ENCODE data around the gene BOD1L1.
A peak's percentile ranks its signal among the peaks of the same experiment; 100 is the strongest.

BOD1L1 gene

DNA sequence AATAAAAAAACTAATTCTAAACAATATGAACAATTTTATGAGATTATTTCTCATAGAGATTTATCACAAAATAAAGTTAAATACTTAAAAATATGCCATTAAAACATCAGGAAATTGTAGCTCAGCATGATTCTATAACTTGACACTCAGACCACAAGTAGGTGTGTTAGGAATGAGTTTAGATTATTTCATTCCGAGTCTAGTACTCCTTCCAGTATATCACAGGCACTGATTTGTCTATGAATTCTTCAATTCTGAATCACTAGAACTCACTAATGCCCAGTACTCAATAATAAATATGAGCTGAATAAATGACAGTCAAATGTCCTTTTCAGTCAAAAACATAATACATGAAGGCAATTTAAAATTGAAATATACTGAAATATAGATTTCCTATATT, 22.2 kb downstream of the BOD1L1 start:
- Histone ChIP-seq H3K36me3 (replicated peaks) (peaks cover 77% of the 10 kb centered on the region), H3K4me3 (no peak overlapping the region), H3K9me3 (no peaks in the 10 kb centered on the region), H3K27me3 (ENCODE audit: low read depth) (no peaks in the 10 kb centered on the region), H3K4me1 (no peaks in the 10 kb centered on the region)
- no peak for DNase-seq (ENCODE audit: low spot score in 2 of 2)
- in situ Hi-C loops (cut with MboI; ENCODE audit: low sequenced_read_pairs): no loop called here

DNA sequence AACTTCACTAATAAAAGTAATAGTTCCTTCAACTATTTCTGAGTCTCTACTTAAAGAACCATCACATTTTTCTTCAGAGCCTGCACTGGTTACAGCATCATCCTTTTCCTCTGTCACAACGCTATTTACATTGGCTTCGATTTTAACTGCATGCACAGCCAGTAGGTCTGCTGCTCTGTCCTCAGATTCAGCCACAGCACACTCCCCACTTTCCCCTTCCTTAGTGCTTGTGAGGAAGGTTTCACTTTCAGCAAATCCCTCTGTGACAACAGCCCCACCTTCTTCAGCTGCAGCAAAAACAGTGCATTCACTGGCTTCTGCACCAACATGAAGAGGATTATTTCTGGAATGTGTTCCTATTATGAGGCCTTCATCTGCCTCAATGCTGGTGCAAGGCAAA, 25.7 kb downstream of the BOD1L1 start:
- Histone ChIP-seq H3K36me3 (replicated peaks) (peaks cover 57% of the 10 kb centered on the region), H3K4me3 (no peak overlapping the region)
- in situ Hi-C loops (cut with MboI; ENCODE audit: low sequenced_read_pairs): no loop called here

GRCh38 chr4:13601048-13601447, 26.5 kb downstream of the BOD1L1 start:
- Histone ChIP-seq H3K36me3 (replicated peaks) (peaks cover 52% of the 10 kb centered on the region), H3K4me3 (no peak overlapping the region), H3K27me3 (ENCODE audit: low read depth) (no peaks in the 10 kb centered on the region), H3K4me1 (no peaks in the 10 kb centered on the region), H3K9me3 (no peaks in the 10 kb centered on the region)
- DNase-seq (ENCODE audit: low spot score in 2 of 2): no peak
- in situ Hi-C loops (cut with MboI; ENCODE audit: low sequenced_read_pairs): no loop called here

More for the DNA sequence above, 25.7 kb downstream of the BOD1L1 start:
- no peak for DNase-seq (ENCODE audit: low spot score in 2 of 2)
- no peaks in the 10 kb centered on the region for H3K4me1 ChIP-seq
- no peaks in the 10 kb centered on the region for H3K9me3 ChIP-seq
- H3K27me3 ChIP-seq (ENCODE audit: low read depth): no peaks in the 10 kb centered on the region

DNA sequence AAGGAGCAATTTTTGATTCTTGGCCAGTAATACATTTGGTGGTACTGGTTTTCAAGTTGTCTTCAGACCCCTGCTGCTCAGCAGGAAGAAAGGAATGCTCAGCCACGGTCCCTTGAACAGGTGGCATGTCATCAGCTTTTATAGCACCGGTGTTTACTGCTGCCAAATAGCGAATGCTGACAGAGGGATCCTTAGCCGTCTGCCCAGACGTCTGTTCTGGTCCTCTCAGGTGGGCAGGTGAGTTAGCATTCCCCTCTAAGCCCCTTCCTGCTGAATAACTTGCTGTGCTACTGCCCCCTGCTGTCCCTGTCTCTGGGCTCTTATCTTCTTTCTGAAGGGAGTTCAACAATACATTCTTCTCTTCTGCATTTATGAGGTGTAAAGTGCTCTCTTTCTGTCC, 28.4 kb downstream of the BOD1L1 start:
- H3K9me3 ChIP-seq: no peaks in the 10 kb centered on the region
- no peaks in the 10 kb centered on the region for H3K27me3 ChIP-seq (ENCODE audit: low read depth)
- H3K4me1 ChIP-seq: no peaks in the 10 kb centered on the region
- in situ Hi-C loops (cut with MboI; ENCODE audit: low sequenced_read_pairs): no loop called here
- peaks cover 43% of the 10 kb centered on the region for H3K36me3 ChIP-seq (replicated peaks)
- H3K4me3 ChIP-seq: no peak overlapping the region
- peak in 1 of 2 experiments; percentile 25 for DNase-seq (ENCODE audit: low spot score in 2 of 2)

DNA sequence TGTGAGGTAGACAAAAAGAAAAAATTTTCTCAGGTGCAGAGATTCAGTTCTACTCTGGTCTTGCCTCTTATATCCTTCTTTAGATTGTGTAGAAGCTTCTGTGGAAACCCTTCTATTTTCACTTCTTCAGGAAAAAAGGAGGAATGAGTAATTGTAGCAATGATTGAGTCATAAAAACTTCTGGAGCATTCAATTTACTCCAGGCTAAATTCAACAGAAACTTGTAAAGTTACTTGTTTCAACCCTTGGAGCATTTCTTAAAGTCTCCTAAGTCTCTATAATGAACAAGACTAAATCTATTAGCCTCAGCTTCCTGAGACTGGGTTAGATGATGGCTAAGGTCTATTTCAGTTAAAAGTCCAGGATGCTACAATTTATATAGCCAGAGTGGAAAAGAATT, 29.9 kb downstream of the BOD1L1 start:
- H3K4me3 ChIP-seq: no peak overlapping the region
- H3K9me3 ChIP-seq: no peaks in the 10 kb centered on the region
- no peaks in the 10 kb centered on the region for H3K27me3 ChIP-seq (ENCODE audit: low read depth)
- DNase-seq (ENCODE audit: low spot score in 2 of 2): no peak
- H3K4me1 ChIP-seq: no peaks in the 10 kb centered on the region
- in situ Hi-C loops (cut with MboI; ENCODE audit: low sequenced_read_pairs): no loop called here
- peaks cover 39% of the 10 kb centered on the region for H3K36me3 ChIP-seq (replicated peaks)

DNA sequence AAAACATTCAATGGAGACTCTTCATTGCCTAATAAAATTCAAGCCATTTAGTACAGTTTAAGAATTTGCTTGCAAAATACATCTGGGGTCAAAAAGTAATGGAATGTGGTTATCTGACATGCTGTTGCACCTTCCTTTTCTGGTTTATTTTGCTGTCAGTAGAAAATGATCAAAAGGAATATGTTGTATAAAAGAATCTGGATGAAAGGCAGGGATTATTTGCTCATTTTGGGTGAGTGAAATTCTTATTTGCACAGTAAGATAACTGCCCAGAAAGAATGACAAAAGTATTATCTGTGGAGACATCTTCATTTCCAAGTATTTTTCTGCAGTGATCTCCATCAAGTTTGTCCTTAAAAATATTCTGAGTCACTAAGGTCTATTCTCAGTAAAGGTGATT, 30.4 kb downstream of the BOD1L1 start:
- Histone ChIP-seq H3K9me3 (no peaks in the 10 kb centered on the region), H3K4me3 (no peak overlapping the region), H3K27me3 (ENCODE audit: low read depth) (no peaks in the 10 kb centered on the region), H3K36me3 (replicated peaks) (peaks cover 39% of the 10 kb centered on the region), H3K4me1 (no peaks in the 10 kb centered on the region)
- in situ Hi-C loops (cut with MboI; ENCODE audit: low sequenced_read_pairs): no loop called here
- no peak for DNase-seq (ENCODE audit: low spot score in 2 of 2)

- Histone ChIP-seq H3K4me1 (no peaks in the 10 kb centered on the region), H3K9me3 (no peaks in the 10 kb centered on the region), H3K4me3 (no peak overlapping the region), H3K27me3 (ENCODE audit: low read depth) (no peaks in the 10 kb centered on the region), H3K36me3 (replicated peaks) (peaks cover 42% of the 10 kb centered on the region)
- in situ Hi-C loops (cut with MboI; ENCODE audit: low sequenced_read_pairs): no loop called here
- no peak for DNase-seq (ENCODE audit: low spot score in 2 of 2)
Observed at GRCh38 chr4:13592220-13592619, 35.3 kb downstream of the BOD1L1 start.

GRCh38 chr4:13590766-13591165, 36.8 kb downstream of the BOD1L1 start:
- Histone ChIP-seq H3K36me3 (replicated peaks) (peaks cover 49% of the 10 kb centered on the region), H3K9me3 (no peaks in the 10 kb centered on the region), H3K4me3 (no peak overlapping the region), H3K4me1 (peaks cover 14% of the 10 kb centered on the region), H3K27me3 (ENCODE audit: low read depth) (no peaks in the 10 kb centered on the region)
- in situ Hi-C loops (cut with MboI; ENCODE audit: low sequenced_read_pairs): no loop called here
- no peak for DNase-seq (ENCODE audit: low spot score in 2 of 2)

- no peak for DNase-seq (ENCODE audit: low spot score in 2 of 2)
- Histone ChIP-seq H3K9me3 (no peaks in the 10 kb centered on the region), H3K4me1 (peaks cover 14% of the 10 kb centered on the region), H3K4me3 (no peak overlapping the region), H3K27me3 (ENCODE audit: low read depth) (no peaks in the 10 kb centered on the region), H3K36me3 (replicated peaks) (peaks cover 43% of the 10 kb centered on the region)
- in situ Hi-C loops (cut with MboI; ENCODE audit: low sequenced_read_pairs): no loop called here
Observed at GRCh38 chr4:13588954-13589353, 38.6 kb downstream of the BOD1L1 start.

- H3K36me3 ChIP-seq (replicated peaks): peaks cover 31% of the 10 kb centered on the region
Observed at GRCh38 chr4:13584481-13584880, 43.0 kb downstream of the BOD1L1 start.

GRCh38 chr4:13580036-13580435, 47.5 kb downstream of the BOD1L1 start:
- no peaks in the 10 kb centered on the region for H3K9me3 ChIP-seq
- H3K4me1 ChIP-seq: no peaks in the 10 kb centered on the region
- no peaks in the 10 kb centered on the region for H3K27me3 ChIP-seq (ENCODE audit: low read depth)
- H3K36me3 ChIP-seq (replicated peaks): peaks cover 40% of the 10 kb centered on the region
- in situ Hi-C loops (cut with MboI; ENCODE audit: low sequenced_read_pairs): no loop called here
- DNase-seq (ENCODE audit: low spot score in 2 of 2): no peak
- H3K4me3 ChIP-seq: no peak overlapping the region

More at GRCh38 chr4:13584481-13584880, 43.0 kb downstream of the BOD1L1 start:
- Histone ChIP-seq H3K4me1 (peaks cover 14% of the 10 kb centered on the region), H3K27me3 (ENCODE audit: low read depth) (no peaks in the 10 kb centered on the region), H3K9me3 (no peaks in the 10 kb centered on the region), H3K4me3 (no peak overlapping the region)
- DNase-seq (ENCODE audit: low spot score in 2 of 2): no peak
- in situ Hi-C loops (cut with MboI; ENCODE audit: low sequenced_read_pairs): no loop called here

DNA sequence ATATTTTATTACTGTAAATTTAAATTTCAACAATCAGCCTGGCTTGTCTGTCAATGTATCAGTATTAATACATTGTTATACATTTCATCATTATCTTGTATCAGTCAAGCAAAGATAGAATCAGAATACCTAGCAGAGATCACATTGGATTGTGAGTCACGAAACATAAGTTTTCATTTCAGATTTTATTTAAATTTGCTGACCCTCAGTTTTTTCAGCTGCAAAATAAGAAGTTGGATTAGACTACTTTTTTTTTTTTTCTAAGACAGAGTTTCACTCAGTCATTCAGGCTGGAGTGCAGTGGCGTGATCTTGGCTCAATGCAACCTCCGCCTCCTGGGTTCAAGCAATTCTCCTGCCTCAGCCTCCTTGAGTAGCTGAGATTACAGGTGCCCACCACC, 49.9 kb downstream of the BOD1L1 start:
- Histone ChIP-seq H3K9me3 (no peaks in the 10 kb centered on the region), H3K27me3 (ENCODE audit: low read depth) (no peaks in the 10 kb centered on the region), H3K36me3 (replicated peaks) (peaks cover 45% of the 10 kb centered on the region), H3K4me1 (no peaks in the 10 kb centered on the region), H3K4me3 (no peak overlapping the region)
- no peak for DNase-seq (ENCODE audit: low spot score in 2 of 2)
- in situ Hi-C loops (cut with MboI; ENCODE audit: low sequenced_read_pairs): no loop called here

DNA sequence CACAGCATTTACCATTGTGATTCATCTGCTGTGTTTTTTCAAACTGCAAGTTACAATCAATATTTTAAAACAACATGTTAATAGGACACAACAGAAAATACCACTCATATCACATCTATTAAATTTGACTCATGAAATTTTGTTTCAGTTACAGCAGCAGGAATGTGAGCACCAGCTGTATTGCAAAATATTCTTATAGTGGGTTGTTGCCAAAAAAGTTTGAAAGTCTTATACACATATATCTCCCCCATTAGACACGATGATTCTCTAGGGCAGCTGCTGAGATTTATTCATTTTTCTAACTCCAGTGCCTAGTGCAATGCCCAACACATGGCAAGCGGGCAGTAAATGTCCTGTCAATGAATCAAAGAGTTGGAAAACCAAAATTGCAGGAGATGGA, 56.6 kb downstream of the BOD1L1 start:
- Histone ChIP-seq H3K36me3 (replicated peaks) (peaks cover 41% of the 10 kb centered on the region), H3K4me1 (no peaks in the 10 kb centered on the region), H3K27me3 (ENCODE audit: low read depth) (no peaks in the 10 kb centered on the region), H3K4me3 (no peak overlapping the region), H3K9me3 (no peaks in the 10 kb centered on the region)
- no peak for DNase-seq (ENCODE audit: low spot score in 2 of 2)
- in situ Hi-C loops (cut with MboI; ENCODE audit: low sequenced_read_pairs): no loop called here

DNA sequence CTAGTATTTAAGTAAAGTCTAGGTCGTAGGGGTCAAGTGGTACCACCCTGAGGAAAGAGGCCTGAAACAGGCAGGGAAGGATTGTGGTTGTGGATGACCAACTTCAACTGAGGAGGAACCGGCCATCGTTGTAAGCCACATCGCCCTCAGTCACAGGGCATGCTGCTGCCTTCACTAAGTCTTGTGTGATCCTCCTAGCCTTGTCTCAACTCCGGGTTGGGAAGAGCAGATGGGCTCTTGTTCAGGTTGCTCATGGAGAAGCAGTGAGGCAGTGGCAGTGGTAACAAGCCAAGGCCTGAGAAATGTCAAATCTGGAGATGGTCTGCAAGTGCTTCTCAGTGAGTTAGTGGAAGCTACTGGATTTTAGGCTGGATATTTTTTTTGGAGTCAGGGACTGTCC, 60.4 kb downstream of the BOD1L1 start:
- H3K36me3 ChIP-seq (replicated peaks): peaks cover 27% of the 10 kb centered on the region
- in situ Hi-C loops (cut with MboI; ENCODE audit: low sequenced_read_pairs): no loop called here
- no peak for DNase-seq (ENCODE audit: low spot score in 2 of 2)

DNA sequence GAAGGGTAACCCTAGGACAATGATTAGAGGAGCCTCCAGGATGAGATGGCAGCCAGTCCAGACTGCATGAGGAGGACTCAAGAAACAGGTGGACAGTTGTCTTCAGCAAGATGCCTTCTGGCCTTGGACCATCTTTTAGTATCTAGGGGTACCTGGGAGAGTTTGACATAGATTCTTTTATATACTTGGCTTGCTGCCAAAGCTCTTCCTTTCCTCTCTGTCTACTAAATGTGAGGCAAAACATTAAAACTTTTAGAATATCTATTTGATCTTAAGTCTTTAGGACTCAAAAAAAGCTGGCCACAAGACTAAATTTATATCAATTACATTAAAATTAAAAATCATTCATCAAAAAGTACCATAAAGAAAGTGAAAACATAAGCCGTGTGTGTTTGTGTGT, 64.6 kb downstream of the BOD1L1 start:
- Histone ChIP-seq H3K4me3 (no peak overlapping the region), H3K27me3 (ENCODE audit: low read depth) (no peaks in the 10 kb centered on the region), H3K9me3 (no peaks in the 10 kb centered on the region), H3K4me1 (no peaks in the 10 kb centered on the region), H3K36me3 (replicated peaks) (no peaks in the 10 kb centered on the region; the same call in 1 of the 2 replicates)
- DNase-seq (ENCODE audit: low spot score in 2 of 2): no peak
- in situ Hi-C loops (cut with MboI; ENCODE audit: low sequenced_read_pairs): no loop called here

More for the DNA sequence above, 60.4 kb downstream of the BOD1L1 start:
- no peak overlapping the region for H3K4me3 ChIP-seq
- no peaks in the 10 kb centered on the region for H3K9me3 ChIP-seq
- no peaks in the 10 kb centered on the region for H3K27me3 ChIP-seq (ENCODE audit: low read depth)
- no peaks in the 10 kb centered on the region for H3K4me1 ChIP-seq

All from HAP-1 (cell line).